GM04504 (cell line): ENCODE results near the gene ADARB2.

Source experiments
- DNase-seq: peaks from one replicate; pipeline ENCODE4 v3.0.0-alpha.2; 2012; ENCODE audit warnings: low read depth

ADARB2 gene

DNA sequence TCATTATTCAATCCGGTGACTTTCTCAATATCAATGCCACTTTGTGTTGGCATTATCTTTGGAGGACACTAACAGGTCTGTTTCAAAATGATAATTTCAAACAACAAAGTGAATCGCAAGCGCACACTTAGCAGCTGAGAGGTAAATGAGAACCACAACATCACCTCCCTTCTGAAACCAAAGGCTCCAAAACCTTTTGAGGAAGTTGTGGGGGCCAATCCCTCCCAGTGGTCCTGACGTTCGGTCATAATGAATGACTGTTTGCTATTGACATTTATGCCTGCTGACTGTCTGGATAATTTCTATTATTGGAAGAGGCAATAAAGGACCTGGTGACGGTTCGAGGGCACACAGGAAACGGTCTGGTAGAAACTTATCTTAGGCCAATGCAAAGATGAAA is 1.8 kb downstream of the ADARB2 start:
- DNase-seq: no peak

DNA sequence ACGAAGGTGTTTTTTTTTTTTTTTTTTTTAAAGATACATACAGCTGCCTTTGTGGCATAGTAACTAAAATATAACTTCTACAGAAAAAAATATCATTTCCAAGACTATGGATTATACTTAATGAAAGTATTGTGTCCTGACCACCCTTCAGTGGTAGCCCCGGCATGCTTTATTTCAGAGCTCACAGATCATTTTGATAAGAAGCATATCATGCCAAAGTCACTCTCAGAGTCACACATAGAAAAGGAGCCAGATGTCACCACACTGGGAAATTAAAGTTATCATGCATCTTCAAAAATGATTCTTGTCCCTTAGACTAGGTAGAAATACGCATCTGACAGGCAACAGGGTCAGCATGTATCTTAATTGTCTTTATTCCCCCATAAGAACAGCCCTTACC is 3.0 kb downstream of the ADARB2 start:
- DNase-seq: no peak

DNA sequence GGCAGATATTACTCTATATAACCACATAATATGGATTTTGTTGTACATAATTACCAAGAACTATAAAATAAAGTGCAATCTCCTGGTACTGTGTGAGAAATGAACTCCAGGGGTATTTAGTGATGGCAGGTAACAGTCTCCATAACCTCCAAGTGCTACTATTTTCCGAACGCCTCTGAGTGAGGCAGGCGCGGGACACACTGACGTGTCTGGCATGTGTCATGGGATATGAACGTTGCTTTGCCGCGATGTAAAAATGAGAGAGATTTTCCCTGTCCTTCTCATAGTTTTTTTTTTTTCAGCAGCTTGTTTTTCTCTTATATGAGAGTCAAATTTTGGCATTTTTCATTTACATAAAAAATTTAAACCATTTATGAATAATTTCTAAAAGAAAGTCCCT is 3.6 kb downstream of the ADARB2 start:
- DNase-seq: no peak

DNA sequence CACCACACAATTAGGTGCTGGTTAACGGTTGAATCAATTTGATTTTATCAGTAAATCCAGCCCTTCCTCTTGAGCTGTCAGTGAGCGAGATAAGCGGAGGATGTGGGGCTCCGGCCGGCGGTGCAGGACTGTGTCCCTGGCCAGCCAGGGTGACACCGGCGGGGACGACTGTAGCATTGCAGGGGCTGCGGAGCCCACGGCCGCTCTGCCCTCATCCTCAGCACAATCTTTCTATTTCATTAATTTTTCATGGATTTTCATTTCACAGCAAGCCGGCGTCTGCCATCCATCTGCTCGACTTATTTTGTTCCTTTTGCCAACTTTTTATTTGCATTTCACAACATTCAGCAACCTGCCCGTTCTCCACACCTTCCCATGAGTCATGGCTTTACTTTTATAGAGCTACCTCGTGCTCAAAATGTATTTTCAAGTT is 4.7 kb downstream of the ADARB2 start:
- no peak for DNase-seq

DNA sequence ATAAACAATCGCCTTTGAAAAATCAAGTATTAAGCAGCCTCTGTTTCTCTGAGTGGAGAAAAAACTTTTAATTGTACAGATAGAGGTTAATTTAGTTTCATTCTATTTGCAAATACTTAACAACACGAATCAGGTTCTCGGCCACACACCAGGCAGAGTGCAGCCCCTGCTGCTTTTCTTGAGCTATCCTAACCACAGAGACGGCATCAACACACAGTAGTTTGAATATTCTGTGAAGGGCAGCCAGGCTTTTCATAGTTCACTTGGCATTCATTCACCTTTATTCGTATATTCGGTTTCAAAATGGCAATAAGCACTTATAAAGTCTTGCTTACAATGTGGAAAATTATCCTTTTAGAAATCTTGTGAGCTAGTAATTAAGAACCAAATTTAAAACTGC is 5.7 kb downstream of the ADARB2 start:
- DNase-seq: no peak

DNA sequence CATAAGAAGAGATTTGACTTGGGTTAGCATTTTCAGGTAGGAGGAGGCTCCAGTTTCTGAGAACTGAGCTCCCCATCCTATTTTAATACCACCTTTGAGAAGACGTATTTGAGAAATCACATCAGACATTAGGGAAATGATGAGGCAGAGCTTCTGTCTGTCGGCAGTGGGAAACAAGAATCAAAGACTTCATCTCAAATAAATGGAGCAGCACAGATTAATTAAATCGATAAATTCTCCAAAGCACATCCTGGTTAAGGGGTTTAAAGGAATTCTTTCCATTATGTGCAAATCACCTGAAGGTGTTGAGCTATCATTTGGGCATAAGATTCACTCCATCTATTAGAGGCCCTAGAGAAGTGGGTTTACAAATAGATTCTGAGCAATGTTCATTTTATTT is 7.6 kb downstream of the ADARB2 start:
- no peak for DNase-seq

DNA sequence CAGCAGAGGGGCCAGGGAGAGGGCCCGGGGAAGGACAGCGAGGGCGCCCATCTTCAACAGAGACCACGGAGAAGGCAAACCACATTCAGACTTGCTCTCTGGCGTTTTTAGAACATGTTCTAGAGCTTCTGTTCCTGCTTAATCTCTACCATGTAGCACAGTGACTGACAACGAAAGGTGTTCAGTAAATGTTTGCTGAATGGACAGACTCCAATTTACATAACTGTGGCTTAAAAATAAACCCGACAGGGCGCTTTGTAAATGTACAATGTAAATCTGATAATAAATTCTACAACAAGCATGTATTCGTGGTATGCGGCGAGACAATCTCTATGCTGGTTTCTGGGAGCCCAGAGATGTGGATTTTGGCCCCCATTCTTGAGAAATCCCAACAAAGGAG is 10.5 kb downstream of the ADARB2 start:
- no peak for DNase-seq

DNA sequence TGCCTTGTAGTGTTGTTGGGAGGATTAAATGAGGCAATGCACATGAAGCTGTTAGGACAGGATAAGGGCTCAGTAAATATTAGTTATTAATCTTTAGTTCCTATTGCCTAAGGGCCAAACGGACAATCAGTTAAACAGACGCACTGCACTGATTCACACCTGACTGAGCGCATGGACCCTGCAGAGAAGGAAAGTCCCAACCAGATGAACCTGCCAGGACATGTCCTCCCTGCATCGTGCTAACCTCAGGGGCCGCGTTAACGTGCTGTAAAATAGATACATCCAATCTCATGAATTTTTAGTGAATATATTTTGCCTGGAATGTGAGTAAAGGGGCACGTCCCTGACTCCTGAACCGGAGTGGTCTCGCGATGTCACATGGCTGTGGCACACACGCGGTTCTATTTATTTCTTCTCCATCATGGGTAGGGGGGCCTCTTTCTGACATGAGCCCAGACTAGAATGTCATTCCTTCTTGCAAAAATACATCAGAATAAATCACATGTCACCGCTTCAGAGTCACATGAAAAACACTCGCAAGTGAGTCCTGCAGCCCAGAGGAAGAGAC is 12.3 kb downstream of the ADARB2 start:
- DNase-seq: no peak

DNA sequence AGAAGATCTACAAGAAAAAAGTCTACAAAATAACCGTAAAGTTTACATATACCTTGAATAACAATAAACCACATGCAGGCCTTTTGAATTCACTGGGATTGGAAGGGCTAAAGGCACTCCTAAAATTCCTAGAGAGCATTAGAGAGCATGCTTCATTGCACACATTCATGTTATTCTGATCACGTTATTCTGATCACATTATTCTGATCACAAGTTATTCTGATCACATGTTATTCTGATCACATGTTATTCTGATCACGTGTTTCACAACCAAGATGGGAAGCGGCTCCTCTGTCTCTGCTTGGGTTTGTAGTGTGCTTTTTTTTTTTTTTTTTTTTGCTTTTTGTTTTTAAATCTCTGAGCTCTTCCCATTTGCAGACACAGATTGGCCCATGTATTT is 20.5 kb downstream of the ADARB2 start:
- no peak for DNase-seq

DNA sequence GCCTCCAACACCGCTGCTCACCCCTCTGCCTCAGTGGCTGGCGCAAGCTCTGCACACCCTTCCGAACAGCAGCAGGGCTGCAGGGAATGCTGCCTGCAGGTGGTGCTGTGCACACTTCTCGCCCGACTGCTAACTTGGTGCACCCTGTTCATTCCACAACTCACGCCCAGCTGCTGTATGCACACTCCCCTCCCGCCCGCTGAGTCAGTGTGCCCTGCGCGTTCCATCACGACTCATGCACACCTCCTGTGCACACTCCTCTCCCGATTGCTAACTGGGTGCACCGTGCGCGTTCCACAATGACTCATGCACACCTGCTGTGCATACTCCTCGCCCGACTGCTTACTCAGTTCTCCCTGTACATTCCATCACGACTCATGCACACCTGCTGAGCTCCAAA is 21.5 kb downstream of the ADARB2 start:
- DNase-seq: no peak

DNA sequence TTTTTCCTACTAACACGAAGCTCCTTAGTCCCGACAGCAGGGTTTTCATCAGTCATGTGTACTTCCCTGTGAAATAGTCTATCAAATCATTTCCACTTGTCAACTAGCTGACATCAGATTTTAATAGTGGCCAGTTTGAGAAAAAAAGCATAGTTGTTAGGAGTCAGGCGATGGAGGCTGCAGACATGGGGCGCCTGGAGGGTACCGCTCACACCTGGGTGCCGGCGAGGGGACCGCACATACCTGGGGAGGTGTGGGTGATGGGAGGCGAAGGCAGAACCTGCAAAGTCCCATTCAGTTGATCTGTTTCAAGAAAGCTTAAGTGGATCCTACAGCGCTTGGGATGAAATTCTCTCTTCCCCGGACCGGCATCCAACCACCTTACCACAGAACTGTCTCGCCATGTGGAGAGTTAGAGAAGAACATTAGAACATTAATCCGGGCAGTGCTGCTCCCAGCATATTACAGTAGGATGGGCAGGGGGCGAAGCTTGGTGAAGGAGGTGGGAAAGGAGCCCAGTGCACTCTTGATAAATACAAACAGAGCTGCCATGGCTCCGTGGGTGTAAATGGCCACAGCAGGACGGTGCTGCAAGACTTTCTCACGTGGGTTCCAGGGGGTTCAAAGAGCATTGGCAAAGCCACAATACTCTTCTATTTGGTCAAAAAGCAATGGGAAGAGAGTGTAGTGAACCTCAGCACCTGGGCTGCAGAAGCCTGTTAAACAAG is 24.2 kb downstream of the ADARB2 start:
- no peak for DNase-seq

DNA sequence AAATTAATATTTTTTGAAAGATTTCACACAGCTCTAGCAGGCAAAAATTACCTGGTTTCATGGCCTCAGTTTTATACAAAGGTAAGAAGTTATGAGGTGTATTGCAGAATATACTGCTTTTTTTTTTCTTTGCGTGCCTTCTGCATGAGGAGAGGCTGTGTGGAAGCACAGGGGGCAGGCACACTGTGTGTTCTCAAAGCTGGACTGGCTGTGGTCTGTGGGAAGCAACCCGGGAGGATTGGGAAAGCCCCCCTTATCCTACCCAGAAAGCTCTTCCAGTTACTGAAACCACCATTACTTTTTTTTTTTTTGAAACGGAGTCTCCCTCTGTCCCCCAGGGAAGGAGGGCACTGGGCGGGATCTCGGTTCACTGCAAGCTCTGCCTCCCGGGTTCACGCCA is 25.0 kb downstream of the ADARB2 start:
- DNase-seq: no peak

DNA sequence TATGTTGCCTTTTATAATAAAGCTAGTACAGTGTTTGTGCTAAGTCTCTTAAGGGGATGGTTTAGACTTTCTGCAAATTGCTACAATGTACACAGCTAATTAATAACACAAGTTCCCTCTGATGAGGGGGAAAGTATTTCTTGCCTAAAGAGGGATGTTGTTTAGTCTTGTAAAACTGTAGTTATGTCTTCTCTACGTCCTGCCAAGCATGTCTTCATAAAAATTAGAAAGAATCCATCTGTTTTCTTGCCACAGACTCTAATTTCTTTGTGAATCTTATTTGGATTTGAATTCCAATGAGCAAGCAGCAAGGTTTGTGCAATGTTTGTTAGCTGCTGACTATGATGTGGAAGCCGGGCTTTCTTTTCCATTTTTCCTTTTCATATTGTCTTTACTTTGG is 28.2 kb downstream of the ADARB2 start:
- DNase-seq: no peak

DNA sequence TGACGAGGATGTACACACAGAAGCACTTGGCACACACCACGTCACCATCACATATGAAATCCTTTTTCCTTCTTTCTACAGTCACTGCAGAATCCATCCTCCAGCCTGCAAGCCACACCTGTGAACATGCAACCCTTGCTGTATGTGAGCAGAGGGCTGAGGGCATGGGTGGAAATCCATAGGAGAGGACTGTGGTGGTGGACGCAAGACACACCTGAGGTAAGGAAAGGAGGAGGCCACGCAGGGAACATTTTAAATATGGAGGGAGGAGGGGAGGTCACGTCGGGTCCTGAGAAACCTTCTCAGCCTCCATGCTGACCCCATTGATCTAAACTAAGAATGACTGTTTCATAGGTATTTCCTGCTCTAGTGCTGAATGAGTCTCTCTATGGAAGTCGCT is 28.6 kb downstream of the ADARB2 start:
- DNase-seq: no peak

DNA sequence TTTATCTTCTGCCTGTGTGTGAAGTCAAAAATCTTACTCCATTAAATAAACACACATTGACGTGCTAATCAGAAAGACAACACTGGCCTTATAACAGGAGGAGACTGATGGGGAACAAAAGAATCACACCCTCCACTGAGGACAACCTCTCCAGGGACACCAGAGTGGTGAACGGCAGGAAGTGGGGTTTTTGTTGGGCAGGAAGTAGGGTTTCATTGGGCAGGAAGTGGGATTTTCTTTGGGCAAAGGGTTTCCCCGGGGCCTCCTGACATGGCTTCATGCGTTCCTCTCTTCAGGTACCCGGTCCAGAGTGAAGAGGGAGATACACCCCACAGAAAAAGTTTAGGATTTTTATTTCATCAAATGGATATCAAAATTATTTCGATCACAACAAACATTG is 30.6 kb downstream of the ADARB2 start:
- no peak for DNase-seq

DNA sequence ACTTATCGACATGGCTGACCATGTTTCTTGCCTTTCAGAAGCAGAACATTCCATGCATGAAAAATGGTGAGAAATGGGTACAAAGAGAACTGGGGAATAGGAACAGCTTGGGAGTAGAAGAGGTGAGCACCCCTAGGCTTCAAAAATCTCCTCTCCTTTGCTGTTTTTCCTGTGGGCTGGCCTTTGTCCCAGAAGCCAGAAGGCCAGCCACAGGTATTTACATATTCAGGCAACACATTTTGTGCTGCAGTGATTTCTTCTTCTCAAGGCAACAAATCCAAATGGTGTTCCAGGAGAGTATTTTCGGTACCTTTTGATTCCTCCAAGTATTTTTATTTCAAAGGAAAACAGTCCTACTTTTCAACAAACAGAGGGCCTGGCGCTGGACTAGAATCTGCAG is 31.1 kb downstream of the ADARB2 start:
- DNase-seq: no peak

DNA sequence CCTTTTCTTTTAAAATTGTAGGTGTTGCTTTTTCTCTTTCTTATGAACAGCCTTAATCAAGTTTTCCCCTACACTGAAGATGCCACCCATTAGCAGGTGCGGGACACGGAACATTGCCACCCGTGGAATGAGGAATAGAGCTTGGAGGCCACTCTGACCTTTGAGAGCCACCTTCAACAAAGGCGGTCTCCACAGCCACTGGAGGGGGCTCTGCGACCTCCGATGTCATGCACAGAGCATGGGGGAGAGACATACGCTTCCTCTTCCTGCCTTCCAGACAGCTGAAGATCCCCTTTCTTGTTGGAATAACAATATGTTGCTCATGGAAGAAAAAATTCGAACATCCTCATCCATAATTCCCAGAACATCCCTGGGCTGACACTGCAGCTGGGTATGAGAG is 39.1 kb downstream of the ADARB2 start:
- no peak for DNase-seq

DNA sequence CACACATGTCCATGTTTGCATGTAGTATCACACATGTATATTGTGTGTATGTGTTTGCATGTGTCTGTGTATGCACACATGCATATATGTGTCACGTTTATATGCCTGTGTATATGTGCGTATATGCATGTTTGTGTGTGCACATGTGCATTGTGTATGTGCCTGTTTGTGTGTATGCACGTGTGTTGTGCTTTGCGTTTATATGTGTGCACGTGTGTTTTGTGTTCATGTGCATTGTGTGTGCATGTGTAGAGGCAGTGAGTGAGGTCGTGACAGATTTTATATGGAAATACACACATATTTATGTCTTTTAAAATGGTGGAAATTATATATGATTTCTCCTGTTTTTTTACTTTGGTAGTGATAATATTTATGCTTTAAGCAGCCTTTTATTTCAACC is 41.2 kb downstream of the ADARB2 start:
- DNase-seq: no peak

DNA sequence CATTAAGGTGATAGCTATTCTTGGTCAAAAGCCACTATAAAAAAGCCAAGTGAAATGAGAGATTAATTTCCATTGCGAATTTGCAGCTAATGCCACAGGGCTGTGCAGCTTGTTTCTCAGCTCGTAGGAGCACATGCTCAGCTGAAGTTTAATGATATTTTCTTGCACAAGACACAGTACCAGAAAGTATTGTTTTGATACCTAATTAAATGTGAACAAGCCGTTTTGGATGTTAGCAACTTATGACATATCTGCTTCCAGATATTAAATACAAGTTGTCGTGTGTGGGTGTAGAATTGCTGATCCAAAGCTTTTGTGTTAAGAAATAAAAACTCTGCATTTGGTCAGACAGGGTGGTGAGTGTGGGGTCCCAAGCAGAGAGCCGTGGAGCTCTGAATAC is 47.2 kb downstream of the ADARB2 start:
- no peak for DNase-seq

DNA sequence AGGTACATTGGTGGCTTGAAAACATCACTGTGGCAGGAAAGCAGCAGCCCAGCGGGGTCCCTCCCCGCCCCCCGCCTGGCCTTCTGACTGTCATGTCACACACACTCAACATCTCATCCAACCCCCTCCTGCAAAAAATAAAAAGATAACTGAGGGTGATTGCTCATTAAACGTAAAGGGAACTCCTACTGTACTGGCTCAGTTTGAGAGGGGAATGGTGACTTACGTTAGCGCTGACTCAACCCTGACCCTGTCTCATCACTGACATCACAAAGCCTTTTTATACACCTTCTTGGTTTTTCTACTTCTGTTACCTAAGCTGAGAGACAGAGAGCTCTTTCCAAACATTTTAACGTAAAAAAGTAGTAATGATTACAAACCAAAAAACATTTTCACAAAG is 48.8 kb downstream of the ADARB2 start:
- no peak for DNase-seq

DNA sequence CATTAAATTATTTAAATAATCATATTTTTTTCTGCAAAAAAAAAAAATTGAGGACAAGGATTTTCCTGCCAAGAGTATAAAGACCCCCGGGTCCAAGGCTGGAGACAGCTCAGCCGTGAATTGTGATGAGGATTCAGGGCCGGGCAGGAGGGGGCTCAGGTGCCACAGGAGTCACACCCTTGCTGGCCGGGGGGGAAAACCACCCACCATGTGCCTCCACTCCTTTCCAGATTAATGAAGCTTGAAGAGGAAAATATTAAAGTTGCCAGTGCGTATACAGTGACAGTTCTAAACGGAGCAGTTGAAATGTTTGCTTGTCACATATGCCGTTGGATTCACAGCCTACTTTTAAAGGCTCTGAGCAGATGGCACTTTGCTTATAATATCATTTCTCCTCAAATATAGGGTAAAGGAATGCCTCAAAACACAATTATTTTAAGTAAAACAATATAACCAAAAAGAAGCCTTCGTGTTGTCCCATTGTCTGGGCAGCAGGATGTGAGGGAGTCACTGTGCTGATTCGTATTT is 49.6 kb downstream of the ADARB2 start:
- no peak for DNase-seq

DNA sequence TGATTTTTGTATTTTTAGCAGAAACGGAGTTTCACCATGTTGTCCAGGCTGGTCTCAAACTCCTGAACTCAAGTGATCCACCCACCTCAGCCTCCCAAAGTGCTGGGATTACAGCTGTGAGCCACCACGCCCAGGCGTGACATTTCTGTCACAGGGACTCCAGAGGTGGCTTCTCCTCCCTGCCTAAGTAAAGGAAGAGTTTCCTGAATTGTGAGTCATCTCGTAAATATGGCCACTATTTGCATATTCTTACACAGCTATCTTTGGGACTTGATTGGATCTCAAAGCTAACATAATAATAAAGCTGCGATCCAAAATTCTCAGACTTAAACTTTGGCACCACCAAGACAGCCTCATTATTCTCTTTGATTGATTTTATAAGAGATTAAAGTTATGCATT is 50.1 kb downstream of the ADARB2 start:
- DNase-seq: no peak

DNA sequence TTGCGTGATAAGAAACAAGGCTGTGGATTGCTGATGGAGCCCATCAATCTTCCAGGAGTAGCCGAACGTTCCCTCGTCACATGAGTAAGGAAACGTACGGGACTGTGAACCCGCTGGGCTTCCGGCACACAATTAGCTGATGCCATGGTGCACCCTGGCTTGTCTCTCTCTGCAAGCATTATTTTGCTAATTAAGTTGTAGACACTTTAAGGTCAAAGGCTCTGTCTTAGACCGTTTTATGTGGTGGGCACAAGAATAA is 50.9 kb downstream of the ADARB2 start:
- no peak for DNase-seq

DNA sequence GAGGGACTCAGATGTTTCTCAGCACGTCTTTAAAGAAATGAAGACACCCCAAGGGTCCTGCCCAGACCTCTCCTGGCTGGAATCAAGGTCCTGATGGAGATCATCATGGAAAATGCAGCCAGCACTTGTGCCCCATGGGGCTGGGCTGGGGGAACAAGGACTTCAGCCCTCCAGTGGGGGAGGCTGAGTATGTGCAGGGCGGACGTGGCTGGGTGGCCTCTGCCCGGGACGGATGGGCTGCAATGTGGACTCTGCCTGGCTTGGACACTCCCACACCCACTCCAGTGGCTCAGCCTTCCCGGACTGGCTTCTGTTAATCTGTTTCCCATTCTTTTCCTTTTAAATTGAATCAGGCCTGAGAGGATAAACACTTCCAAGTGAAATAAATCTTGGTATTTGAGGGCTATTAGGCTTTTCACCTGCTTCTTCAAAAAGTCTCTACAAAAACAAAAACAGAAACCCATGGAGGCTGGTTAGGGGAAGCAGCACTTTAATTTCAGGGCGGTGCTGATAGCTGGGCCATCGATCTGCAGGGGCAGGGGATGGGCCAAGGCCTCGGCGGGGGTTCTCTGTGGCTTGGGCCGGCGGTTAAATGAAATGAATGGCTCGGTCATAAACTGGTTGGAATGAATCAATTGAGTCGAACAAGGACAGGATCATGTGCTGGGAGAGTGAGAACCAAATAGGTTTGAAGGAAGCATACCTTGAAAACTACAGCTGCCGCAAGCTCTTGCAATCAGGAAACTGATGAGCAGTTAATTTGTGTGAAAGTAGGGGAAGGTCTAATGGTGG is 51.4 kb downstream of the ADARB2 start:
- DNase-seq: no peak
